NB4 (cell line): ENCODE results near the gene OR10H4.

Experiments used
- DNase-seq: peaks from one replicate; pipeline ENCODE4 v3.0.0; 2010; ENCODE audit warnings: low read depth
- H3K4me3 ChIP-seq: one replicate; pipeline ENCODE4 v1.5.1; 2011; ENCODE audit warnings: mild to moderate bottlenecking, low read depth, low read length, moderate library complexity
- MYC ChIP-seq: IDR thresholded peaks from 2 replicates; pipeline ENCODE4 v1.6.1; 2011; ENCODE audit warnings: low read depth, low read length
- POLR2A ChIP-seq: IDR thresholded peaks from 2 replicates; pipeline ENCODE4 v1.6.1; 2011; ENCODE audit warnings: mild to moderate bottlenecking; ENCODE audit not compliant: insufficient read length; ENCODE audit errors: extremely low read depth
- TF ChIP-seq, protein P1 (sequence below): IDR thresholded peaks from 2 replicates; pipeline ENCODE4 v1.6.1; 2011; ENCODE audit warnings: low read depth, low read length
- TF ChIP-seq, protein P2 (sequence below): IDR thresholded peaks from one replicate; pipeline ENCODE4 v1.5.1; 2012; ENCODE audit warnings: low read depth, low read length

Gene OR10H4

DNA sequence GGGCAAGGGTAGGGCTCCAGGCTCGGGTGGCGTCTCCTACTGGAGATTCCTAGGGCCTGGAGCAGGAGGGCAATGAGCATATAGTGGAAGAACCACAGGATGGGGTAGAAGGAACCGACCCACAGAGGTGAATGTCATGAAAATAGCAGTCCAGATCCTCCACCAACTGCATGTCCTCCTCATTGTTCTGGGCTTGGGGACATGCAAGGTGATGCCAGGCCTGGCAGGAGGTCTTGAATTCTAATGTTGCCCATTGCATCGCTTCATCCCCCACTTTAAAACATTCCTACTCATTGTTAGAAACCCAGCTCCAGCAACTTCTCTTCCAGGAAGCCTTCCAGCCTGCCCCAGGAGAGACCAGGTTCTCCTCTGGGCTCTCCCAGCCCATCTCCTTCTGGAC lies 49.4 kb downstream of the OR10H4 start:
- H3K4me3 ChIP-seq: no peak overlapping the region
- DNase-seq: no peak
- no peak for TF ChIP-seq MYC
- TF ChIP-seq, protein P1, sequence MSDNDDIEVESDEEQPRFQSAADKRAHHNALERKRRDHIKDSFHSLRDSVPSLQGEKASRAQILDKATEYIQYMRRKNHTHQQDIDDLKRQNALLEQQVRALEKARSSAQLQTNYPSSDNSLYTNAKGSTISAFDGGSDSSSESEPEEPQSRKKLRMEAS: no peak
- TF ChIP-seq, protein P2, sequence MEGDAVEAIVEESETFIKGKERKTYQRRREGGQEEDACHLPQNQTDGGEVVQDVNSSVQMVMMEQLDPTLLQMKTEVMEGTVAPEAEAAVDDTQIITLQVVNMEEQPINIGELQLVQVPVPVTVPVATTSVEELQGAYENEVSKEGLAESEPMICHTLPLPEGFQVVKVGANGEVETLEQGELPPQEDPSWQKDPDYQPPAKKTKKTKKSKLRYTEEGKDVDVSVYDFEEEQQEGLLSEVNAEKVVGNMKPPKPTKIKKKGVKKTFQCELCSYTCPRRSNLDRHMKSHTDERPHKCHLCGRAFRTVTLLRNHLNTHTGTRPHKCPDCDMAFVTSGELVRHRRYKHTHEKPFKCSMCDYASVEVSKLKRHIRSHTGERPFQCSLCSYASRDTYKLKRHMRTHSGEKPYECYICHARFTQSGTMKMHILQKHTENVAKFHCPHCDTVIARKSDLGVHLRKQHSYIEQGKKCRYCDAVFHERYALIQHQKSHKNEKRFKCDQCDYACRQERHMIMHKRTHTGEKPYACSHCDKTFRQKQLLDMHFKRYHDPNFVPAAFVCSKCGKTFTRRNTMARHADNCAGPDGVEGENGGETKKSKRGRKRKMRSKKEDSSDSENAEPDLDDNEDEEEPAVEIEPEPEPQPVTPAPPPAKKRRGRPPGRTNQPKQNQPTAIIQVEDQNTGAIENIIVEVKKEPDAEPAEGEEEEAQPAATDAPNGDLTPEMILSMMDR: no peak
- TF ChIP-seq POLR2A: no peak
